TTC549 (cell line): Measurements from ENCODE around the gene METTL25.

Source experiments
- FAIRE-seq: peaks from 2 replicates; lab custom pipeline; 2012; peaks lifted over from hg19 to GRCh38; lab: Jason Lieb, UNC

METTL25 gene

GRCh38 chr12:82407481-82407880 lies 49.2 kb downstream of the METTL25 start:
- no peak for FAIRE-seq

DNA sequence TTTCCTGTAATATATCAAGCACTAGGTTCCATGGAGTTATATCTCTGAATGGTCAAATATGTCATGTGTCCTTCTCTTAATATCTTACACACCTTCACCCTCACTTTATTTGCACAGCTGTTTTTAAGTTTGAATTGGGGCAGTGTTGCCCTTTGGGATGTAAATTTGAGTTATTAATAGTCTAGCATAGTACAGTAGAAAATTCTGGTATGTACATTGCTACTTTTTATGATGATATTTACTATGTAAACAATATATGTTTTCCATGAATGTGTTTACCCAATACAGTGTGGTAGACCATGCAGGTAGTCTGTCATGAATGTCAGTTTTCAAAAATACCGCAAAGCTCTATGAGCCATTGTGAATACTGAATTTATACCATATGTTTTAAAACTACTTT lies 50.5 kb downstream of the METTL25 start:
- no peak for FAIRE-seq

GRCh38 chr12:82411546-82412230 lies 53.4 kb downstream of the METTL25 start:
- no peak for FAIRE-seq

DNA sequence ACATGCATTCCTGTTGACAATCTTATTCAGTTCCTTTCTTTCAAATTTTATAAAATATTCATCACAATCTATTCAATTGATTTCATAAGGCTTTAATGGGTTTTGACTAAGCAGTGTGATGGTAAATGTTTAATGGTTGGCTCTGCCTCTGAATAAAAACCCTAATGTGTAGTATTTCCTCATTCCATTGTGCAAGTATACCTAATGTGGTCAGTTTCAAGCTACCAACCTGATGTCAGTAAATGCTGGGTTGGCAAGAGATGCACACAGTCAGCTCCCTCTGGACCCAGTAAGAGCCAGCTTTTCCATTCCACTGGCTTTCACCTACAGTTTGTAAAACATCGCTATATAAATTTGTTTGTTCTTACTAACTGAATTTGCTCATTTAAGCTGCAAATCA lies 53.9 kb downstream of the METTL25 start:
- no peak for FAIRE-seq

GRCh38 chr12:82414044-82414443 lies 55.7 kb downstream of the METTL25 start:
- no peak for FAIRE-seq

DNA sequence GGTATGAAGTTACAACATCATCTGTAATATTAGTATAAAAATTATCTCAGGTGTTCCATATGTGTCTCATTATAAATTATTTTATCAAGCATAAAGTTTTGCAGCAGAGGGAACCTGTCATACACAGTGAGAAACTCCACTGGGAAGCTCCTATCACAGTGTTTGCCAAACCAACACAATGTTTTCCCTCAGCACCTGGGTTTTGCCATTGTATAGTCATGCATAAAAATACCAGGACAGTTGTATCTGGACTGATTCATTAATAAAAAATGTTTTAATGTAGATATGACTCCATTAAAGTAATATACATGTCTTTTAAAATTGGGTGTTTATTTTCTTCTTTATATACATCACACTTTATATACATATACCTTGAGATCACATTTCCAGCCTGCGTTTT lies 56.6 kb downstream of the METTL25 start:
- no peak for FAIRE-seq

DNA sequence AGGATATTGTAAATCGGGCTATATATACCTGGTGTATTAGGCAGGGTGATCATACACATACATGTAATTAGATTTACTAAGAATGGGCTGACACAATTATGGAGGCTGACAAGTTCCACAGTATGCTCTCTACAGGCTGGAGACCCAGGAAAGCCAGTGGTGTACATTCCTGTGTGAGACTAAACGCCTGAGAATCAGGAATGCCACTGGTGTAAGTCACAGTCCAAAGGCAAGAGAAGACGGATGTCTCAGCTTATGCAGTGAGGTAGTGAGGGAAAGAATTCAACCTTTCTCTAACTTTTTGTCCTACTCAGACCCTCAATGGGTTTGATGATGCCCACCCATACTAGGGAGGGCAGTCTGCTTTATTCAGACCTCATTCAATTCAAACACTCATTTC lies 57.1 kb downstream of the METTL25 start:
- no peak for FAIRE-seq

DNA sequence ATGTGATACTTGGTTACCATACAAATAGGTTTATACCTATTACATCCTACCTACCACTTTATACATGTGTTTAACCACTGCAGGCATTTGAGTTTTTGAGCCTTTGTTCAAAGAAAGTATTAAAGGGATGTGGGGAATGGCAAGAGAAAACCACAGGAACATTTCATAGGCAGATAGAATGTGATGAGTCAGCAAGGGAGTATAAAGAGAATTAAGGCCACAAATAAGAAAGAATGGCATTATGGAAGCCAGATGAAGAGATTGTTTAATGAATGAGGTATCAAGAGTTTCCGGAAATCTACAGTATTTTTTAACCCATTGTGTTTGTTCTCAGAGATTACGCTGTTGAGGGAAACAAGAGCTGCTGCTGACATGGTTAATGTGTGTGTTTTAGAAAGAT lies 66.9 kb downstream of the METTL25 start:
- FAIRE-seq = no peak

DNA sequence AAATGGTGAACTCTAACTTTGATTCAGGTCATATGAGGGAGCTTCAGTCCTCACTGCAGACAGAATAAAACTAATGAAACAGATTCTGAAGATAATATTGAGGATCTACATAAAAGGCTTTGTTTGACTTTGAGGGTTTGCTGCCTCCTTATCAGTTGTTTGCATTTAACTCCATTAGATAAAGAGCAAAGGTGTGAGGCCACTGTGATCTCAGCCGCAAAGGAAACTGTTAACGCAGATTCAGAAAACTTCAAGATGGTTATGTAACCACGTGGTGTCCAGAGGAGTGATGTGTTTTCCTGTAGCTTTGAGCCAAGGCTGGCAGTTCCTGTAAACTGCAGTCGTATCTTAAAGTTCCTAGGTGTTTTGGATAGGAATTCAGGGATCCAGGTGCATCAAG lies 67.8 kb downstream of the METTL25 start:
- no peak for FAIRE-seq

- no peak for FAIRE-seq
Observed at GRCh38 chr12:82426586-82426985, 68.3 kb downstream of the METTL25 start.

DNA sequence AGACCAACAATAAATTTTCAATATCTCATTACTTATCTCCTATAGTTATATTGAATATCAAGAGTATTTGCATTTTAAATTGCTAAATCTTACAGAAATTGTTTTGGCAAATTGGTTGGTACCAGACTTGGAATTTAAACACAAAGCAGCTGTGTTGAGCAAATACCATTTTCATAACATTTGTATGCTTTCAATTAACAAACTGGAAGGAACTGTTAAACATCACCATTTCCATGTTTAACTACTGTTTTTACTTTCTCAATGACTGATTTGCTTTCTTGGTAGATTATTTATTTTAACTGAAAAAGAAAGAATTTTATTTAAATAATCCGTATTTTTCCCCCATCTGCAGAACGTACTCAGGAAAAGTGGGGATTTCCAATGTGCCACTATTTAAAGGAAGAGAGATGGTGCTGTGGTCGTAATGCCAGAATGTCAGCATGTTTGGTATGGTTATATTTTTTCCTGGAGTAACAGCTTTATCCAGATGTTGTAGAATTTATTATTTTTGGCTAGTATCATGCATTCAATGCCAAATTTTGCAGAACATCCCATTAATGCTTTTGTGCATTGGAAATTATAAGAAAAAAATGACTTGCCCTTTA lies 72.3 kb downstream of the METTL25 start:
- no peak for FAIRE-seq

GRCh38 chr12:82434392-82434911 lies 76.1 kb downstream of the METTL25 start:
- FAIRE-seq = no peak

DNA sequence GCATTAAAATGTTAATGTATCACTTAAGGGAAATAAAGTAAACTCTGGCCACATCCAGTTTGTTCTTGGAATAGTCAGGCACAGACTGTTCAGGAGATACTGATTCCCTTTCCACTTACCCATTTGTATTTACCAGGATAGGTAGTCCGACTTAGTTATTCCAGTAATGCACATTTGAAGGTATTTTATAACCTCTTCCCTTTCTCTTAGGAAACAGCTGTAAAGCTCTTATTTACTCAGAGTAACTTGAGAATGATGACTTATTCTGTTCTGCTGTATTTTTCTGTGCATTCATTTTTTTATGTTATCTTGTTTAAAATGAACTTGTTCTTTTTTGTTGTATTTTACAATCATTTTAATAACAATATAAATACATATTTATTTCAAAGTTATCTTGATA lies 78.0 kb downstream of the METTL25 start:
- no peak for FAIRE-seq

- no peak for FAIRE-seq
Observed at GRCh38 chr12:82437744-82438143, 79.4 kb downstream of the METTL25 start.

DNA sequence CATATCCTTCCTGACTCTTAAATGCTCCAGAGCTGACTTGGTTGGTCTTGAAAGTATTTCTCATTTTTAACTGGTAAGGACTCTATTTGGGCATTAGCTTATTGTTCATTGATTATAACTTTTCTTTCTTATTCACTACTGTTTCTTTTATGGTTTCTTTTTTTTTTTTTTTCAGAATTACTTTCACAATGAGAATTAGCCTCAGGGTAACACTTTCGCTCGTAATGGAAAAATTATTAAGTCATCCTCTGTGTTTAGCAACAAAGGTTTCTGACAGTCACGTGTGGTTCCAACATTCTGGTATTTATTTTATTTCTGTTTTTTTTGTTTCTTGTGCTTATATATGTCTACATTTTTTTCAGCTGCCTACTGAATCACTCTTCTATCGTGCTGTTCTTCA lies 80.0 kb downstream of the METTL25 start:
- no peak for FAIRE-seq

DNA sequence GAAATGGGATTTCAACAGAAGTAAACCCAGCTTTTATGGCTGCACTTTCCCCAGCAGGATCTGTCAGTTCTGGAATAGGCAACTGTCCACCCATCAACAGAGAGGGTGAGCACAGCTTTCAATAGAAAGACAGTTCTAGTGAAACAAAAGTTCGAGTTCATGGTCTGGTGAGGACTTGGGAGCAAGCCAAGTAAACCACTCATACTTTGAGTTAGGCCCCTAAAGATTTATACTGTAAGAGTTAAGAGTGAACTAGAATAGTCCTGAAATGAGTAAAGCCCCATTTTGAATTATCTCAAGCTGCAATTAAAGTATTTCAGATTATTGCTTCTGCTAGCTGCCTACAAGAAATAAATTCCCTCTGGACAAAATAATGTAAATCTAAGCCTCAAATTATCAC lies 82.6 kb downstream of the METTL25 start:
- no peak for FAIRE-seq

DNA sequence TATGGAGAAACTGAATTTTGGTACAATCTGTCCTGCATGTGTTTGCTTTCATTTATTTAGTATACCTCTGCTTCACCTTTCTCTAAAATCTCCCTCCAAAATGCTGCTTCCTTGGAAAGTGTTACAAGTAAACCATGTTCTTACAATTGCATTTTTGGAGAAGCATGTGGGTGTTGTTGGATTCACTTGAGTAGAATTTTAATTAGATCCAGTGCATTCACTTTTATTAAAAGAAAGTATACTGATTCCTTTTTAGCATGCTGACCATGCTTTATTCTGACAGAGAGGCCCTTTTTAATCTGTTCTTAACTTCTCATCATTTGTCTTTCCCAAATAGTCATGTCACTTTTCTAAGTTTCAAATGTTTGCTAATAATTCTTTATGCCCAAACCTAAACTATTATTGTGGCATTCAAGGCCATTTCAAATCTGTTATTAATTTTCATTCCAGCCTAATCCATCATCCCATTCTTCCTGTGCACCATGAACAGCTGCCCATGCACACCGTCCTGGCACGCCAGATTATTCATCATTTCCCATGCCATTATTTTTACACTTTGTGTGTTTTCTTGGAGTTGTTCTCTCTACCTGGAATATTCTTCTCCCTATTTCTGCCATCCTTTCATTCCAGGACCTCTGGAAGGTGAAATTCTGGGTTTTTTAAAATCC lies 90.7 kb downstream of the METTL25 start:
- FAIRE-seq = no peak

DNA sequence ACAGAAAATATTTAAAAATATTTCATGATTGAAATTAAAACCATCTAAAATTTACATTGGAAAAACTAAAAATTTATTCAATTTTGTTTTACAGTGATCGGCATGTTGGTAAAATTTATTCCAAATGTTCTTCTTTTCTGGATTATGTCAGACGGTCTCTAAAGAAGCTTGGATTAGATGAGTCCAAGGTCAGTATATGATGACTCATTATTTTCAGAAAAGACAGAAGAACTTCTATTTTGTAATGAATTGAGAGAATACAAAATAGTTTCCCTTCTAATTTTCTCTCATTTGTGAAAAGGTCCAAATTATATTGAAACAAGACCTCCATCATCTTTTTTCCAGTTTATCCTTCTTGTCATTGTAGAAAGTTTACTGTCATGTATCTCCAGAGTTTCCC lies 98.3 kb downstream of the METTL25 start:
- no peak for FAIRE-seq

DNA sequence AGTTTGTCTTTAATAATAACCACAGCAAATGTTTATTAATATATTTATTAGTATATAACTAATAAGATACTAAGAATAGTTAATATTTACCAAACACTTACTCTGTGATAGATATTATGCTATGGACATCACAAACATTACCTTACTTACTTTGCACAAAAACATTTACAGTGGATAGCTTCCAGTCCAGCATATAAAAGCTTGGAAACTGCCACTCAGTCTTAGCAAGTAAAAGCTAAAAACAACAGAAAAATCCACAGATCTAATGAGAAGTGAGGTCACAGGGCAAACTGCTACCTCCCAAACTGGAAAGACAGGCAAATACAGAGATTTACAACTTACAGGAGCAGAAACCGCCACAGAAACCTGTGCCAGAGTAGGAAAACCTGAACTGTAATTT lies 99.8 kb downstream of the METTL25 start:
- FAIRE-seq = no peak

GRCh38 chr12:82461393-82461792 lies 103.1 kb downstream of the METTL25 start:
- FAIRE-seq = no peak

GRCh38 chr12:82461836-82462235 lies 103.5 kb downstream of the METTL25 start:
- no peak for FAIRE-seq

DNA sequence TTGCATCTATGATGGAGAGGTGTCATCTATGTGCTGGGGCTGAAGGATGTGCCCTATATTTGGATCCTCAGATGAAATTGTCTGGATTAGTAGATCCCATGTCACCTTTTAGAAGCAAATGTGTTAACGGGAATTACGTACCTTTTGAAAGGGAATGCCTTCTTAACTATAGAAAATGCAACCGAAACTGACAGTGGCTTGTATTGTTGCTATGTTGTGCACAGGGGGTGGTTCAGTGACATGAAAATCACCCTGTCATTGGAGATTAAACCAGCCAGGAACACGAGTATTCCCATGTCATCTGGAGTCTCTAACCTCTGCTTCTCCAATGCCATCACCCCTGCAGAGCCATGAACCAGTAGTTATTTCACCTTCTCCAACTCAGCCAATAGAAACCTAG lies 110.2 kb downstream of the METTL25 start:
- no peak for FAIRE-seq

GRCh38 chr12:82470906-82471512 lies 112.7 kb downstream of the METTL25 start:
- no peak for FAIRE-seq
